SU-DHL-6 (cell line): ENCODE measurements around the gene EWSR1.

Source experiments
- H2AFZ ChIP-seq: fragments of 200-600 bp; sonication (generic); 2 replicates; pipeline ENCODE4 v1.6.1; 2014; ENCODE audit warnings: low read depth, mild to moderate bottlenecking, moderate library complexity, mixed read lengths, antibody characterized with exemption, low read length; ENCODE audit not compliant: severe bottlenecking
- H3F3A ChIP-seq: fragments of 200-600 bp; shearing (Covaris generic); 2 replicates; pipeline ENCODE4 v1.6.0; 2016; ENCODE audit warnings: antibody characterized with exemption, mild to moderate bottlenecking; ENCODE audit not compliant: insufficient read depth
- H3K27ac ChIP-seq: fragments of 200-600 bp; sonication (generic); 2 replicates; pipeline ENCODE4 v1.5.1; 2016; ENCODE audit warnings: low read depth, mild to moderate bottlenecking, low read length, moderate library complexity, mixed read lengths
- H3K27me3 ChIP-seq: fragments of 200-600 bp; sonication (generic), shearing (Covaris generic); 2 replicates; pipeline ENCODE4 v1.6.0; 2014; ENCODE audit warnings: mild to moderate bottlenecking, low read length
- H3K36me3 ChIP-seq: fragments of 200-600 bp; sonication (generic); 2 replicates; pipeline ENCODE4 v1.6.1; 2014; ENCODE audit warnings: mild to moderate bottlenecking, low read length, mixed read lengths
- H3K4me2 ChIP-seq: fragments of 300-600, 200-600 bp; shearing (Covaris generic), sonication (generic); 2 replicates; pipeline ENCODE4 v1.6.0; 2014; ENCODE audit warnings: low read length, low read depth, mild to moderate bottlenecking; ENCODE audit not compliant: poor library complexity, severe bottlenecking
- H3K4me3 ChIP-seq: fragments of 200-600 bp; sonication (generic); 2 replicates; pipeline ENCODE4 v1.5.1; 2014; ENCODE audit warnings: antibody characterized with exemption, low read length, mild to moderate bottlenecking, mixed read lengths; ENCODE audit not compliant: insufficient read depth, poor library complexity, severe bottlenecking
- H3K79me2 ChIP-seq: fragments of 200-600 bp; sonication (generic); 2 replicates; pipeline ENCODE4 v1.6.1; 2014; ENCODE audit warnings: mild to moderate bottlenecking, low read length, moderate library complexity; ENCODE audit not compliant: insufficient read depth
- H3K9ac ChIP-seq: fragments of 200-600 bp; sonication (generic); 2 replicates; pipeline ENCODE4 v1.7.0; 2014; ENCODE audit warnings: mild to moderate bottlenecking, low read length
- H3K9me2 ChIP-seq: fragments of 200-600 bp; sonication (generic); replicated peaks from 2 replicates; pipeline ENCODE4 v1.6.1; 2014; ENCODE audit warnings: low read length; ENCODE audit not compliant: insufficient read depth
- H3K9me3 ChIP-seq: fragments of 200-600 bp; sonication (generic); 2 replicates; pipeline ENCODE4 v1.6.1; 2014; ENCODE audit warnings: low read length, mixed read lengths; ENCODE audit not compliant: insufficient read depth
- H4K20me1 ChIP-seq: fragments of 200-600 bp; sonication (generic); 2 replicates; pipeline ENCODE4 v1.6.1; 2014; ENCODE audit warnings: low read depth, mild to moderate bottlenecking, antibody characterized with exemption, low read length, moderate library complexity, mixed read lengths
- EZH2phosphoT487 ChIP-seq: fragments of 200-600 bp; sonication (generic), shearing (Covaris generic); conservative IDR thresholded peaks from 2 replicates; pipeline ENCODE4 v1.6.1; 2018; ENCODE audit warnings: mild to moderate bottlenecking, antibody characterized with exemption, low read length, moderate library complexity, mixed read lengths
- TF ChIP-seq, protein P1 (sequence below): fragments of 200-600 bp; sonication (generic); IDR thresholded peaks from one replicate; pipeline ENCODE4 v1.5.1; 2017; ENCODE audit warnings: antibody characterized with exemption, mild to moderate bottlenecking, low read length, moderate library complexity; ENCODE audit not compliant: insufficient read depth, poor library complexity, severe bottlenecking

Gene EWSR1

DNA sequence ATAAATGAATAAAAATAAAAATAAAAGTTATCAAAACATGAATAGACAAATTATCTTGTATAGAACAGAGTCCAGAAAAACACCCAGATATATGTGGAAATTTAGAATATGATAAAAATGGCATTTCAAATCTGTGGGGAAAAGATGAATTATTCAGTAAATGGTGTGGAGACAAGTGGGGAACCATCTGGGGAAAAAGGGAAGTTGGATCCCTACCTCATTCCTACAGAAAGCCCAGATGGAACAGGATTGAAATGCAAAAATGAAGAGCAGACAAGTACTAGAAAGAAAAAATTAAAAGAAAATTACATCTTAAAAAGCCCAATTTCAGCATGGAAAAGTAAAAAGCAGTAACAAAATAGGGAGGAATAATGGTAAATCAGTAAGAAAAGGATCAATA is 55.6 kb downstream of the EWSR1 start:
- H3K9me3 ChIP-seq: no peaks in the 10 kb centered on the region

DNA sequence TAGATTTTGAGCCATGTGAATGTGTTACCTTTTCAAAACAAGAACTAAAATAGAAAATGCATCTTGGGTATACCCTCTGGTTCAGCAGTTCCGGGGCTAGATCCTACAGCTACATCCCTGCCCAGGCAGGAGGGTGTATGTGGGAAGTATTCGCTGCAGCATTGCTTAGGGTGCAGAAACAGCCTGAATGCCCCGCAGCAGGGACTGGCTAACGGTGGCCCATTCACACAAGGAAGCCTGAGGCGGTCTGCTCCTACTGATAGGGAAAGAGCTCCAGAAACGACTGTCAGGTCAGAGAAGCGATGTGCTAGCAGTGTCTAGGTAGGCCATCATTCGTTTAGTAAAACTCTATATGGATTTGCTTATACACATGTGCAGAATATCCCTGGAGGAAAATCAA is 57.3 kb downstream of the EWSR1 start:
- H3K27ac ChIP-seq: no peak overlapping the region
- no peaks in the 10 kb centered on the region for H3K79me2 ChIP-seq
- H3F3A ChIP-seq: peaks cover 5% of the 10 kb centered on the region; the same call in 1 of the 2 replicates
- no peak for TF ChIP-seq EZH2phosphoT487
- TF ChIP-seq, protein P1, sequence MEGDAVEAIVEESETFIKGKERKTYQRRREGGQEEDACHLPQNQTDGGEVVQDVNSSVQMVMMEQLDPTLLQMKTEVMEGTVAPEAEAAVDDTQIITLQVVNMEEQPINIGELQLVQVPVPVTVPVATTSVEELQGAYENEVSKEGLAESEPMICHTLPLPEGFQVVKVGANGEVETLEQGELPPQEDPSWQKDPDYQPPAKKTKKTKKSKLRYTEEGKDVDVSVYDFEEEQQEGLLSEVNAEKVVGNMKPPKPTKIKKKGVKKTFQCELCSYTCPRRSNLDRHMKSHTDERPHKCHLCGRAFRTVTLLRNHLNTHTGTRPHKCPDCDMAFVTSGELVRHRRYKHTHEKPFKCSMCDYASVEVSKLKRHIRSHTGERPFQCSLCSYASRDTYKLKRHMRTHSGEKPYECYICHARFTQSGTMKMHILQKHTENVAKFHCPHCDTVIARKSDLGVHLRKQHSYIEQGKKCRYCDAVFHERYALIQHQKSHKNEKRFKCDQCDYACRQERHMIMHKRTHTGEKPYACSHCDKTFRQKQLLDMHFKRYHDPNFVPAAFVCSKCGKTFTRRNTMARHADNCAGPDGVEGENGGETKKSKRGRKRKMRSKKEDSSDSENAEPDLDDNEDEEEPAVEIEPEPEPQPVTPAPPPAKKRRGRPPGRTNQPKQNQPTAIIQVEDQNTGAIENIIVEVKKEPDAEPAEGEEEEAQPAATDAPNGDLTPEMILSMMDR: no peak
- no peak overlapping the region for H3K9ac ChIP-seq
- no peak overlapping the region for H3K4me2 ChIP-seq
- no peaks in the 10 kb centered on the region for H3K9me3 ChIP-seq
- H3K9me2 ChIP-seq: no peaks in the 10 kb centered on the region
- H3K27me3 ChIP-seq: no peaks in the 10 kb centered on the region
- H4K20me1 ChIP-seq: no peaks in the 10 kb centered on the region
- H3K4me3 ChIP-seq: no peak overlapping the region
- H2AFZ ChIP-seq: no peak overlapping the region
- H3K36me3 ChIP-seq: no peaks in the 10 kb centered on the region

More for the DNA sequence above, 55.6 kb downstream of the EWSR1 start:
- H3K36me3 ChIP-seq: no peaks in the 10 kb centered on the region
- H2AFZ ChIP-seq: no peak overlapping the region
- no peak overlapping the region for H3K9ac ChIP-seq
- no peaks in the 10 kb centered on the region for H4K20me1 ChIP-seq
- peaks cover 6% of the 10 kb centered on the region; the same call in 1 of the 2 replicates for H3F3A ChIP-seq
- TF ChIP-seq, protein P1: no peak
- no peak for TF ChIP-seq EZH2phosphoT487
- no peaks in the 10 kb centered on the region for H3K9me2 ChIP-seq
- H3K4me2 ChIP-seq: no peak overlapping the region
- no peaks in the 10 kb centered on the region for H3K27me3 ChIP-seq
- no peak overlapping the region for H3K4me3 ChIP-seq
- no peak overlapping the region for H3K27ac ChIP-seq
- H3K79me2 ChIP-seq: no peaks in the 10 kb centered on the region

DNA sequence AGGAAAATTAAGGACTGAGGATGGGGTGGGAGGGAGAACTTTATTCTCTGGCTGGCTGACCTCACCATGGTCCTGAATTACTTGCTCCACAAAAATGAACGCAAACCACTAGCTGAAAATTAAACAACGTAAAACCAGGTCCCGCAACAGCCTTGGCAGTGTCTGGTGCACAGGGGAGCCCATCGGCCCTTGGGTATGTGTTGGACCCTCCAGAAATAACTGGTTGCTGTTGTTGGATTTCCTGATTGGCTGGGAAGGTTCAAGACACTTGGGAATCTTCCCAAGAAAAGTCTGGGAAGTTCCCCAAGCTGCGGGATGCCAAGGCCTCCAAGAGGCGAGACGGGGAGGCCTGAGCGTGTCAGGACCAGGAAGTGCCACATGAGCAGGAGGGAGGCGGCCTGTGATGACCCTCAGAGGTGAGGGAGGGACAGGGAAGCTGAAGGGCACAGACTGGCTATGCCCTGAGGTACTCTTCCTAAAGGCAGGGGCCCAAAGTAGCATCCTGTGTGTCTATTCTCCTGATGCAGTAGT is 57.8 kb downstream of the EWSR1 start:
- Histone ChIP-seq H3K79me2 (no peaks in the 10 kb centered on the region), H3K27me3 (no peaks in the 10 kb centered on the region), H3K4me2 (no peak overlapping the region), H3K27ac (no peak overlapping the region), H3K9ac (no peak overlapping the region), H3K9me3 (no peaks in the 10 kb centered on the region), H3F3A (peaks cover 3% of the 10 kb centered on the region; the same call in 1 of the 2 replicates), H3K4me3 (no peak overlapping the region), H3K9me2 (no peaks in the 10 kb centered on the region), H3K36me3 (no peaks in the 10 kb centered on the region), H2AFZ (no peak overlapping the region), H4K20me1 (no peaks in the 10 kb centered on the region)
- no peak for TF ChIP-seq EZH2phosphoT487
- TF ChIP-seq, protein P1: no peak
